ENCODE measurements around the gene APC2.

- TF ChIP-seq CTCF (IDR thresholded peaks at IDR 0.05 in 8 of 11, conservative IDR thresholded peaks at IDR 0.05 in 3 of 11) (no peak), POLR2A (IDR thresholded peaks at IDR 0.05) (no peak), POLR2AphosphoS5 (IDR thresholded peaks at IDR 0.05) (peak in 1 of 3 donors; percentile 8)
These were observed 18.4 kb downstream of the APC2 start for GRCh38 chr19:1468274-1468820.
